Upper lobe of left lung (tissue), 6 donors: Measurements from ENCODE around the gene REC8. TPM values are rescaled to one million over a fixed set of nuclear protein-coding genes. Genes with fewer than 3 reads are reported as not detected.

Source experiments
- ATAC-seq, 2 donors: fragments of 200-7000 bp; cut with Tn5 transposase; one replicate each; pipeline ENCODE4 v1.9.1; 2022; ENCODE audit warnings: mild to moderate bottlenecking in 2 of 2, moderate library complexity in 2 of 2; ENCODE audit not compliant: low FRiP score in 2 of 2
- DNase-seq, 2 donors: peaks; one replicate each; pipeline ENCODE4 v3.0.0-alpha.2; 2019 to 2020
- H3K27ac ChIP-seq, 4 donors: fragments of 200-600 bp; sonication (generic); one replicate each; pipeline ENCODE4 v1.5.1; 2016 to 2019
- H3K27me3 ChIP-seq, 4 donors: fragments of 200-600 bp; sonication (generic); one replicate each; pipeline ENCODE4 v1.5.1; 2017 to 2019
- H3K36me3 ChIP-seq, 4 donors: fragments of 200-600 bp; sonication (generic); one replicate each; pipeline ENCODE4 v1.5.1; 2016 to 2019
- H3K4me1 ChIP-seq, 4 donors: fragments of 200-600 bp; sonication (generic); one replicate each; pipeline ENCODE4 v1.5.1; 2018 to 2019
- H3K4me3 ChIP-seq, 4 donors: fragments of 200-600 bp; sonication (generic); one replicate each; pipeline ENCODE4 v1.5.1; 2017 to 2019; ENCODE audit warnings: mild to moderate bottlenecking in 2 of 4, moderate library complexity in 1 of 4
- H3K9me3 ChIP-seq, 4 donors: fragments of 200-600 bp; sonication (generic); one replicate each; pipeline ENCODE4 v1.5.1; 2018 to 2019
- CTCF ChIP-seq, 6 experiments: fragments of 450-650 bp in 4 of 6; fragments of 200-600 bp in 2 of 6; sonication (generic) in 2 of 6; IDR thresholded peaks; one replicate each; pipeline ENCODE4 v1.5.1; 2016 to 2019; ENCODE audit warnings: antibody characterized with exemption in 6 of 6
- EP300 ChIP-seq, 4 donors: sonication (generic); formaldehyde crosslinking; IDR thresholded peaks; one replicate each; pipeline ENCODE4 v1.5.1; 2017; ENCODE audit warnings: antibody characterized with exemption in 4 of 4, control low read depth in 2 of 4
- POLR2A ChIP-seq, 4 donors: fragments of 450-650 bp; IDR thresholded peaks; one replicate each; pipeline ENCODE4 v1.5.1; 2016 to 2017; ENCODE audit warnings: antibody characterized with exemption in 4 of 4, mild to moderate bottlenecking in 2 of 4
- POLR2AphosphoS5 ChIP-seq, 2 donors: sonication (generic); formaldehyde crosslinking; IDR thresholded peaks; one replicate each; pipeline ENCODE4 v1.5.1; 2017; ENCODE audit warnings: antibody characterized with exemption in 2 of 2
- WGBS, 2 donors: methylation state at CpG; one replicate each; pipeline ENCODE4 v1.1.5; 2017 to 2018; 5-methylcytosine and 5-hydroxymethylcytosine counted together
- total RNA-seq, 6 donors: library from RNA; depleted of rRNA in 4 of 6; stranded (reverse); fragments of >200 nt in 4 of 6; gene quantifications; one replicate each; pipeline versions ENCODE4 v1.1.0 to v1.2.1, GENCODE V29; 2016 to 2021
- donor health status: DM: no; HTN: no; CAD: no; lungs with moderate emphysema.
- donor health status: DM: no; HTN: yes; CAD: no; lungs with severe emphysema.

Gene REC8
- total RNA-seq, 6 donors from 2014 or later, result 16.0 to 76.5 (median 29.4) TPM

GRCh38 chr14:24146978-24147760 lies 24.7 kb upstream of the REC8 start, which contains the start of gene RNF31:
RNF31 (plus strand) TSS chr14:24147498; CDS start chr14:24147699, 201 bp downstream.
- ATAC-seq (peak; percentile 97 to 98), DNase-seq (peak; percentile 94 to 99)
- peak within 1 kb of the TSS; percentile 87 to 96 (median 92) for H3K27ac ChIP-seq
- H3K4me1 ChIP-seq, result peaks cover 22 to 41% (median 25%) of the 10 kb centered on the region in 4 donors
- peaks cover 29 to 45% (median 37%) of the 10 kb centered on the region in 4 donors for H3K36me3 ChIP-seq
- H3K4me3 ChIP-seq, result peak within 1 kb of the TSS; percentile 67 to 99 (median 93)
- WGBS, 2 donors, result 0 to 1% methylated on average over 10 to 39 of the region's 57 CpGs
- no peaks in the 10 kb centered on the region for H3K9me3 ChIP-seq
- no peaks in the 10 kb centered on the region for H3K27me3 ChIP-seq
- TF ChIP-seq POLR2A (IDR thresholded peaks at IDR 0.05), result peak in 3 of 4 donors; percentile 43 to 71 (median 70)
- TF ChIP-seq POLR2AphosphoS5 (IDR thresholded peaks at IDR 0.05), result peak; percentile 48 to 74
- TF ChIP-seq EP300 (IDR thresholded peaks at IDR 0.05), result no peak

DNA sequence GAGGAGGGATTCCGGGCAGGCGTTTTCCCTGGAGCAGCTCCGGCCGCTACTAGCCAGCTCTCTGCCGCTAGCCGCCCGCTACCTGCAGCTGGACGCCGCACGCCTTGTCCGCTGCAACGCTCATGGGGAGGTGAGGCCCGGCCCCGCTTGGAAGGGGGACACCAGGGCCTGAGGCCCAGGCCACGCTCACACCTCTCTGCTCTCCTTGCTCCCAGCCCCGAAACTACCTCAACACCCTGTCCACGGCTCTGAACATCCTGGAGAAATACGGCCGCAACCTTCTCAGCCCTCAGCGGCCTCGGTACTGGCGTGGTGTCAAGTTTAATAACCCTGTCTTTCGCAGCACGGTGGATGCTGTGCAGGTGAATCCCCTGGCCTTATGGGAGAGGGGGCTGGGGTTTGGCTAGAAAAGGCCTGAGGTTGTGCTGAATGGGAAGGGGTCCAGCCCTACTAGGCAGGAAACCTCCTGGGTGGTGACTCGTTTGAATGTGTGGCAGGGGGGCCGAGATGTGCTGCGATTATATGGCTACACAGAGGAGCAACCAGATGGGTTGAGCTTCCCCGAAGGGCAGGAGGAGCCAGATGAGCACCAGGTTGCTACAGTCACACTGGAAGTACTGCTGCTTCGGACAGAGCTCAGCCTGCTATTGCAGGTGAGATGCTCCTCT lies 24.0 kb upstream of the REC8 start:
- Histone ChIP-seq H3K27me3 (no peaks in the 10 kb centered on the region), H3K9me3 (no peaks in the 10 kb centered on the region), H3K4me3 (peak overlapping the region; percentile 67 to 99 (median 93)), H3K27ac (peak overlapping the region; percentile 87 to 96 (median 91)), H3K4me1 (peaks cover 19 to 37% (median 23%) of the 10 kb centered on the region in 4 donors), H3K36me3 (peaks cover 29 to 52% (median 43%) of the 10 kb centered on the region in 4 donors)
- DNase-seq (no peak), ATAC-seq (no peak)
- TF ChIP-seq POLR2A (IDR thresholded peaks at IDR 0.05) (no peak), POLR2AphosphoS5 (IDR thresholded peaks at IDR 0.05) (no peak), CTCF (IDR thresholded peaks at IDR 0.05) (no peak), EP300 (IDR thresholded peaks at IDR 0.05) (no peak)
- 10 to 13% methylated on average over 12 to 17 of the region's 29 CpGs for WGBS, 2 donors

- DNase-seq, result no peak
- Histone ChIP-seq H3K27ac (no peak overlapping the region), H3K27me3 (no peaks in the 10 kb centered on the region), H3K9me3 (no peaks in the 10 kb centered on the region), H3K36me3 (peaks cover 28 to 58% (median 43%) of the 10 kb centered on the region in 4 donors), H3K4me1 (peaks cover 19 to 37% (median 23%) of the 10 kb centered on the region in 4 donors), H3K4me3 (no peak overlapping the region)
- no peak for ATAC-seq
- TF ChIP-seq POLR2A (IDR thresholded peaks at IDR 0.05) (no peak), CTCF (IDR thresholded peaks at IDR 0.05) (no peak), EP300 (IDR thresholded peaks at IDR 0.05) (no peak), POLR2AphosphoS5 (IDR thresholded peaks at IDR 0.05) (no peak)
- 97 to 100% methylated on average over 3 of the region's 3 CpGs for WGBS, 2 donors
Observed at GRCh38 chr14:24149302-24149969, 22.4 kb upstream of the REC8 start.

DNA sequence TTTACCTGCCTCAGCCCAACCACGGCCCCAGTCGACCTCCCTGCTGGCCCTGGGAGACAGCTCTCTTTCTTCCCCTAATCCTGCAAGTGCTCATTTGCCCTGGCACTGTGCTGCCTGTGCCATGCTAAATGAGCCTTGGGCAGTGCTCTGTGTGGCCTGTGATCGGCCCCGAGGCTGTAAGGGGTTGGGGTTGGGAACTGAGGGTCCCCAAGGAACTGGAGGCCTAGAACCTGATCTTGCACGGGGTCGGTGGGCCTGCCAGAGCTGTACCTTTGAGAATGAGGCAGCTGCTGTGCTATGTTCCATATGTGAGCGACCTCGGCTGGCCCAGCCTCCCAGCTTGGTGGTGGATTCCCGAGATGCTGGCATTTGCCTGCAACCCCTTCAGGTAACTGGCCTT lies 21.8 kb upstream of the REC8 start:
- ATAC-seq (no peak), DNase-seq (no peak)
- H3K27me3 ChIP-seq, result no peaks in the 10 kb centered on the region
- H3K9me3 ChIP-seq, result no peaks in the 10 kb centered on the region
- no peak overlapping the region for H3K27ac ChIP-seq
- peaks cover 31 to 64% (median 48%) of the 10 kb centered on the region in 4 donors for H3K36me3 ChIP-seq
- no peak for TF ChIP-seq CTCF (IDR thresholded peaks at IDR 0.05)
- no peak for TF ChIP-seq POLR2A (IDR thresholded peaks at IDR 0.05)
- no peak for TF ChIP-seq POLR2AphosphoS5 (IDR thresholded peaks at IDR 0.05)
- no peak for TF ChIP-seq EP300 (IDR thresholded peaks at IDR 0.05)
- H3K4me1 ChIP-seq, result peaks cover 15 to 37% (median 20%) of the 10 kb centered on the region in 4 donors
- WGBS, 2 donors, result 93 to 98% methylated on average over 5 to 9 of the region's 9 CpGs
- no peak overlapping the region for H3K4me3 ChIP-seq

DNA sequence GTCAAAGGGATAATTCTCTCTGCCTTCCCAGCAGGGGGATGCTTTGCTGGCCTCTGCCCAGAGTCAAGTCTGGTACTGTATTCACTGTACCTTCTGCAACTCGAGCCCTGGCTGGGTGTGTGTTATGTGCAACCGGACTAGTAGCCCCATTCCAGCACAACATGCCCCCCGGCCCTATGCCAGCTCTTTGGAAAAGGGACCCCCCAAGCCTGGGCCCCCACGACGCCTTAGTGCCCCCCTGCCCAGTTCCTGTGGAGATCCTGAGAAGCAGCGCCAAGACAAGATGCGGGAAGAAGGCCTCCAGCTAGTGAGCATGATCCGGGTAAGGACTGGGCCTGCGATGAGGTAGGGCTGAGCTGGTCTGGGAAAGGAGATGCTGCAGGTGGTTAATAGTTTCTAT lies 21.3 kb upstream of the REC8 start:
- H3K27ac ChIP-seq, result no peak overlapping the region
- peaks cover 36 to 69% (median 53%) of the 10 kb centered on the region in 4 donors for H3K36me3 ChIP-seq
- TF ChIP-seq POLR2A (IDR thresholded peaks at IDR 0.05) (no peak), CTCF (IDR thresholded peaks at IDR 0.05) (no peak), EP300 (IDR thresholded peaks at IDR 0.05) (no peak), POLR2AphosphoS5 (IDR thresholded peaks at IDR 0.05) (no peak)
- WGBS, 2 donors, result 93 to 100% methylated on average over 2 to 9 of the region's 9 CpGs
- no peak for DNase-seq
- H3K9me3 ChIP-seq, result no peaks in the 10 kb centered on the region
- ATAC-seq, result no peak
- no peaks in the 10 kb centered on the region for H3K27me3 ChIP-seq
- H3K4me3 ChIP-seq, result no peak overlapping the region
- peaks cover 10 to 32% (median 16%) of the 10 kb centered on the region in 4 donors for H3K4me1 ChIP-seq
